ENCODE results near the gene SSUH2. TPM values are rescaled to one million over a fixed set of nuclear protein-coding genes. Genes with fewer than 3 reads are reported as not detected.

Gene SSUH2
- total and polyA plus RNA-seq, 7 experiments from 2014 or later, result not detected

DNA sequence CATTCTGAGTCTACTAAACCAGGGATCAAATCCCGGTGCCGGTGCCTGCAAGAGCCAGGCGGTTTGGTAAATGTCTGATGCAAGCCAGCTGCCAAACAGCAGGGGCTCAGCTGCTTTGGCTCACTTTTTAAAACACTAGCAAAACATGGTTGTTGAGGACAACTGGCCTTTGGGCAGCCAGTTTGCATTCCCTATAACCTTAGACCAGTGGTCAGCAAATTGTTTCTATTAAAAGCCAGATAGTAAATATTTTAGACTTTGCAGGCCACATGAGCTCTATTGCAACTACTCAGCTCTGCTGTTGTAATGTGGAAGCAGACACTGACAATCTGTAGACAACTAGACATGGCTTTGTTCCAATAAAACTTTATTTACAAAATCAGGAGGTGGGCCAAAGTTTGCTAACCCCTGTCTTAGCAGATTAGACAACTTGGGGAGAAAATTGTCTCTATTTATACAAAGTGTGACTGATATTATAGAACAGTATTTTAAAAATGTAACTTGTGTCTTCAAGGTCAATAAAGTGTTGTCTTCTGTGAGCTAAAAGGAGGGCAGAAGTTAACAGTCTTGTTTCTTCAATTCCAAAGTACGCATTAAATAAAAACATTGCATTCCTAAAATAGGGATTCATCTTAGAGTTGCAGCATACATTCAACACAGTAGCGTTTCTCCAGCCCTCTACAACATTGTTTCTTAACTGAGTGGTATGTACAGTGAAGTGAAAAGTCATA is 67.6 kb downstream of the SSUH2 start:
- CTCF ChIA-PET, result no interaction called here
- peaks cover 0 to 7% (median 4%) of the 10 kb centered on the region in 5 donors for H3K27me3 Mint-ChIP-seq
- Histone ChIP-seq H3K27ac (ENCODE audit: low read depth, low read length) (no peak overlapping the region), H3K27me3 (ENCODE audit: control insufficient read depth in 2 of 2, insufficient read depth in 2 of 2, low read length in 2 of 2) (no peaks in the 10 kb centered on the region), H3K4me1 (ENCODE audit: control insufficient read depth in 2 of 2, insufficient read depth in 2 of 2, low read length in 2 of 2) (no peaks in the 10 kb centered on the region), H3K36me3 (ENCODE audit: control insufficient read depth in 2 of 3, insufficient read depth in 3 of 3, low read length in 3 of 3) (no peaks in the 10 kb centered on the region), H3K9me3 (ENCODE audit: control insufficient read depth in 2 of 3, low read length in 3 of 3) (no peaks in the 10 kb centered on the region), H3K4me3 (ENCODE audit: low read length) (no peak overlapping the region)
- peaks cover 0 to 6% (median 0%) of the 10 kb centered on the region in 11 donors for H3K9me3 Mint-ChIP-seq
- H3K4me1 Mint-ChIP-seq, result peaks cover 0 to 2% (median 0%) of the 10 kb centered on the region in 7 donors
- no peak overlapping the region for H3K27ac Mint-ChIP-seq
- H3K36me3 Mint-ChIP-seq, result no peaks in the 10 kb centered on the region
- intact Hi-C loops (cut with micrococcal nuclease), result no loop called here
- POLR2A ChIA-PET, result no interaction called here
- no peak for DNase-seq
- H3K4me3 Mint-ChIP-seq, result no peak overlapping the region
- ATAC-seq, result no peak

DNA sequence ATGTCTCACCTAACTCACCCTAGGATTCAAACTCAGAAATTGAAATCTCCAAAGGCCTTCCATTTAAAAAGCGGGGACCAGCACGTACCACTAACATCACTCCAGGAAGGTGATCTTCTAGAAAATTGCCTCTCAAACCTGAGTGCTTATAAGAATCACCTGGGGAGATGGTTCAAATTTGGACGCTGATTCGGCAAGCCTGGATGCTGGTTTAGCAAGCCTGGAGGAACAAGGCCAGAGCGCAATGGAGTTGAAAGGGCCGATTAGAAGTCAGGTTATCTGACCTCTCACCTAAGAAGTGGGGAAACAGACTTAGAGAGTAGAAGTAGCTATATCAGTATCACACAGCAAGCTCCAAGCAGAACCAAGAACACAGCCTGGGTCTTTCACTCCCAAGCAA is 68.2 kb downstream of the SSUH2 start:
- no peaks in the 10 kb centered on the region for H3K36me3 Mint-ChIP-seq
- Histone ChIP-seq H3K27me3 (ENCODE audit: control insufficient read depth in 2 of 2, insufficient read depth in 2 of 2, low read length in 2 of 2) (no peaks in the 10 kb centered on the region), H3K27ac (ENCODE audit: low read depth, low read length) (no peak overlapping the region), H3K4me3 (ENCODE audit: low read length) (no peak overlapping the region), H3K4me1 (ENCODE audit: control insufficient read depth in 2 of 2, insufficient read depth in 2 of 2, low read length in 2 of 2) (no peaks in the 10 kb centered on the region), H3K36me3 (ENCODE audit: control insufficient read depth in 2 of 3, insufficient read depth in 3 of 3, low read length in 3 of 3) (no peaks in the 10 kb centered on the region), H3K9me3 (ENCODE audit: control insufficient read depth in 2 of 3, low read length in 3 of 3) (no peaks in the 10 kb centered on the region)
- peaks cover 0 to 3% (median 1%) of the 10 kb centered on the region in 7 donors for H3K4me1 Mint-ChIP-seq
- H3K27ac Mint-ChIP-seq, result no peak overlapping the region
- peaks cover 0 to 7% (median 4%) of the 10 kb centered on the region in 5 donors for H3K27me3 Mint-ChIP-seq
- intact Hi-C loops (cut with micrococcal nuclease), result no loop called here
- POLR2A ChIA-PET, result no interaction called here
- DNase-seq, result no peak
- ATAC-seq, result no peak
- CTCF ChIA-PET, result no interaction called here
- H3K4me3 Mint-ChIP-seq, result no peak overlapping the region
- H3K9me3 Mint-ChIP-seq, result peaks cover 0 to 6% (median 0%) of the 10 kb centered on the region in 11 donors

DNA sequence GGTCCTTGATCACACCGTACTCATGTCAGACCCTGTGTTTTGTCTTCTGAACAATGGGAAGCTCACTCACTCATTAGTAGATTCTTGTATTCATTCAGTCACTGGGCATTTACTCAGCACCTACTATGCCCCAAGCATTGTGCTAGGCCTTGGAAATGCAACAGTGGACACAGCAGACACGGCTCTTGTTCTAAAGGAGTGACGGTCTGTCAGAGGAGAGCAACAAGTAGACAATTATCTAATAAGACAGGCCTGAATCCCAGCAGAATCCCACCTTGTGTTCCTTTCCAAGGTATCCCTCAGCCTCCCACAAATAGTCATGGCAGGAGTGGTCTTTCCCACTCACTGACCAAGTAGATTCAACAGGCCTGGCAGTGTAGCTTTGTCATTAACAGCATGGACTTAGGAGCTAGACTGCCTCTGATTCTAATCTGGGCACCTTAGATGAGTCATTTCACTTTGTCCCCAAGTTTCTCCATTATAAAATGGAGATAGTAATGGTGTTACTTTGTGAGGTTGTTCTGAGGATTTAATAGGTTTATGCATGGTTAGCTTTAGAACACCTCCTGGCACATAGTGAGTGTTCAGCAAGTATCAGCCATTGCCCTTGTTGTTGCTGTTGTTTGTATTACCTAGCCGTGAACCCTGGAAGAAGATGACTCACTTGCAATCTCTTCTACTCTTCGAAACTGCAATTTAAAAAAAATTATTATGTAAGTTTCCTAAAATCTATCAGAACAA is 69.1 kb downstream of the SSUH2 start:
- ChIA-PET POLR2A (no interaction called here), CTCF (no interaction called here)
- intact Hi-C loops (cut with micrococcal nuclease), result no loop called here
- no peaks in the 10 kb centered on the region for H3K36me3 ChIP-seq (ENCODE audit: control insufficient read depth in 2 of 3, insufficient read depth in 3 of 3, low read length in 3 of 3)
- H3K4me1 Mint-ChIP-seq, result peaks cover 8 to 12% (median 9%) of the 10 kb centered on the region in 7 donors
- peaks cover 0 to 15% (median 4%) of the 10 kb centered on the region in 5 donors for H3K27me3 Mint-ChIP-seq
- H3K4me3 ChIP-seq (ENCODE audit: low read length), result no peak overlapping the region
- H3K4me3 Mint-ChIP-seq, result no peak overlapping the region
- no peaks in the 10 kb centered on the region for H3K4me1 ChIP-seq (ENCODE audit: control insufficient read depth in 2 of 2, insufficient read depth in 2 of 2, low read length in 2 of 2)
- H3K27ac Mint-ChIP-seq, result no peak overlapping the region
- no peaks in the 10 kb centered on the region for H3K27me3 ChIP-seq (ENCODE audit: control insufficient read depth in 2 of 2, insufficient read depth in 2 of 2, low read length in 2 of 2)
- peaks cover 0 to 6% (median 0%) of the 10 kb centered on the region in 11 donors for H3K9me3 Mint-ChIP-seq
- no peak overlapping the region for H3K27ac ChIP-seq (ENCODE audit: low read depth, low read length)
- no peak for DNase-seq
- ATAC-seq, result no peak
- H3K36me3 Mint-ChIP-seq, result no peaks in the 10 kb centered on the region
- H3K9me3 ChIP-seq (ENCODE audit: control insufficient read depth in 2 of 3, low read length in 3 of 3), result no peaks in the 10 kb centered on the region

DNA sequence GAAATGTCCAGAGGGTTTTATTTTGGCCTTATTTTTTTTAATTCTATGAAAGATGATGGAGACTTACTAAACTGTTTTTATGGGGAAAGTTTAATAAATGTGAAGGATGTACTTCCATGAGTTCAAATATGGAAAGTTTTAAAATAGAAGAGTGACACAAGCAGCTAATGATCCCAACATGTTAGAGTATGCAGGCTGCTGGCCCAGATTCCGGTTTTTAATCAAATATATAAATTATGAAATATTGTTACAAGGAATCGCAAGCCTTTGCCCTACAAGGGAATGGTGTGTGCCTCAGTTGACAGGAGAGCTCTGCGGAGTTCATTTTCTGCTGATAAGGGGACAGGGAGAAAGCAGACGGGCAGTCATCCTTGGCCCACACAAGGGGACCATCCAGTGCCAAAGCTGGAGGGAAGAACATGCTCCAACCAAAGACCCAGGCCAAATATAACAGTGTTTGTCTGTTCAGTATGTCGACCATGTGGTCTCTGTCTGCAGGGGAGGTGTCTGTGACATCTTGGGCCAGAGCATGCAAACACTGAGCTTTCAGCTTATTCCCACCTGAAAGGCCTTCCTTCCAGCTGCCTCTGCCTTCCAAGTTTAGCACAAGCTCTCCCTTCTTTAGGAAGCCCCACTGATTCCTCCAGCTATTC is 69.8 kb downstream of the SSUH2 start:
- peaks cover 10 to 16% (median 11%) of the 10 kb centered on the region in 7 donors for H3K4me1 Mint-ChIP-seq

DNA sequence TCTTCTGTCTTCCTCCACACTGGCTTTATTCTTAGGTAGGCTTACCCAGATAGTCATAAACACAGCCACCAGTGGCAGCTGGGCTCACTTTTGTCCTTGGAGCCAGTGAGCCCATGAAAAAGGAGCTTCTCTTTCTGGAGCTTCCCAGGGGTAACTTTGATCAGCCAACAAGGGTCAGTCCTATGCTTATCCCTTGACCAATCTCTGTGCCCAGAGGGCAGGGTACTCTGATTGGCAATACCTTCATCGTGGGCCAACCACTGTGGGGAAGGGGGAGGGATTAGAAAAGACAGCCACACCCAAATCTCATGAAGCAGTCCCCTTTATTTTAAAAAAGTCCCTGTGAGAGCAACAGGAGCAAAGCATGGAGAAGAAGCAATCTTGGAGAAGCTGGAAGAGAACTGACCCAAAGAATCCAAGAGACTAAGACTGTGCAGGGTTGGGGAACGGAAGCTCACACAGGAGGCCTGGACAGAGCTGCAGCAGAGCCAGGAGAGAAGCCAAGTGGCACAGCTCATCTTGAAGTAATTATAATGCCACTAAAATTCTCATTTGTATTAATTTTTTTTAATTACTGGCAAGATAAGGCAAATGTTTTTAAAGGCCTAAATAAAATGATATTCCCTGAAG is 70.4 kb downstream of the SSUH2 start:
- Histone ChIP-seq H3K4me3 (ENCODE audit: low read length) (no peak overlapping the region), H3K27me3 (ENCODE audit: control insufficient read depth in 2 of 2, insufficient read depth in 2 of 2, low read length in 2 of 2) (no peaks in the 10 kb centered on the region), H3K36me3 (ENCODE audit: control insufficient read depth in 2 of 3, insufficient read depth in 3 of 3, low read length in 3 of 3) (no peaks in the 10 kb centered on the region), H3K9me3 (ENCODE audit: control insufficient read depth in 2 of 3, low read length in 3 of 3) (no peaks in the 10 kb centered on the region), H3K4me1 (ENCODE audit: control insufficient read depth in 2 of 2, insufficient read depth in 2 of 2, low read length in 2 of 2) (no peaks in the 10 kb centered on the region), H3K27ac (ENCODE audit: low read depth, low read length) (no peak overlapping the region)
- peaks cover 10 to 16% (median 11%) of the 10 kb centered on the region in 7 donors for H3K4me1 Mint-ChIP-seq
- CTCF ChIA-PET, result no interaction called here
- POLR2A ChIA-PET, result no interaction called here
- H3K27me3 Mint-ChIP-seq, result peaks cover 0 to 8% (median 4%) of the 10 kb centered on the region in 5 donors
- ATAC-seq (no peak), DNase-seq (no peak)
- no peaks in the 10 kb centered on the region for H3K36me3 Mint-ChIP-seq
- intact Hi-C loops (cut with micrococcal nuclease), result no loop called here
- no peak overlapping the region for H3K27ac Mint-ChIP-seq
- peaks cover 0 to 3% (median 0%) of the 10 kb centered on the region in 11 donors for H3K9me3 Mint-ChIP-seq
- no peak overlapping the region for H3K4me3 Mint-ChIP-seq

More for the DNA sequence above, 69.8 kb downstream of the SSUH2 start:
- ChIA-PET POLR2A (no interaction called here), CTCF (no interaction called here)
- Histone ChIP-seq H3K9me3 (ENCODE audit: control insufficient read depth in 2 of 3, low read length in 3 of 3) (no peaks in the 10 kb centered on the region), H3K27me3 (ENCODE audit: control insufficient read depth in 2 of 2, insufficient read depth in 2 of 2, low read length in 2 of 2) (no peaks in the 10 kb centered on the region), H3K4me1 (ENCODE audit: control insufficient read depth in 2 of 2, insufficient read depth in 2 of 2, low read length in 2 of 2) (no peaks in the 10 kb centered on the region), H3K4me3 (ENCODE audit: low read length) (no peak overlapping the region), H3K36me3 (ENCODE audit: control insufficient read depth in 2 of 3, insufficient read depth in 3 of 3, low read length in 3 of 3) (no peaks in the 10 kb centered on the region), H3K27ac (ENCODE audit: low read depth, low read length) (no peak overlapping the region)
- Mint-ChIP-seq H3K9me3 (peaks cover 0 to 4% (median 0%) of the 10 kb centered on the region in 11 donors), H3K36me3 (no peaks in the 10 kb centered on the region), H3K4me3 (no peak overlapping the region), H3K27me3 (peaks cover 0 to 11% (median 4%) of the 10 kb centered on the region in 5 donors), H3K27ac (no peak overlapping the region)
- intact Hi-C loops (cut with micrococcal nuclease), result no loop called here
- ATAC-seq (no peak), DNase-seq (no peak)

DNA sequence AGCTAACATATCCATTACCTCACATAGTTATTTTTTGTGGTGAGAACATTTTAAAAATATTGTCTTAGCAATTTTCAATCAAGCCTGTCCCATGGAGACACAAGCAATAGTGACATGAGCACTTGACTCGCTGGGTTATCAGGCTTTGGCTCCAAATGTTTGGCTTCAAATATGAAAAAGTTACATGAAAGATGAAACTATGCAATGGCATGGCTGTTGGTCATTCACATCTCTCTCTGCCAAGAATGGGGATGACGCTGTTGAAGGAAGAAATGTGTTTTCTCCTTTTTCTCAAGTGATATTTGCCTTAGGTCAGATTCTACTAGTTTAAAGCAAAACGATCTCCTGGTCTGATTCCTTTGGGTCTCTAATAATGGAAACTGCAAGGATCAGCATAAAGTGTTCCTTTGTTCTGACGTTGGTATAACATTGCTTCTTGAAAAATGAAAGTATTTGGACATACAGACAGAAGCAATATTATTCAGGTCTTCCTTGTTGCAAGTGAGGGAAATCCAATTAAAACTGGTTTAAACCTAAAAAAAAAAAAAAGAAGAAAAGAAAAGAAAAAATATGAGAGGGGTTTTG is 71.2 kb downstream of the SSUH2 start:
- intact Hi-C loops (cut with micrococcal nuclease), result no loop called here
- DNase-seq, result no peak
- ChIA-PET POLR2A (no interaction called here), CTCF (no interaction called here)
- Histone ChIP-seq H3K9me3 (ENCODE audit: control insufficient read depth in 2 of 3, low read length in 3 of 3) (no peaks in the 10 kb centered on the region), H3K4me3 (ENCODE audit: low read length) (no peak overlapping the region), H3K27ac (ENCODE audit: low read depth, low read length) (no peak overlapping the region), H3K27me3 (ENCODE audit: control insufficient read depth in 2 of 2, insufficient read depth in 2 of 2, low read length in 2 of 2) (no peaks in the 10 kb centered on the region), H3K4me1 (ENCODE audit: control insufficient read depth in 2 of 2, insufficient read depth in 2 of 2, low read length in 2 of 2) (no peaks in the 10 kb centered on the region), H3K36me3 (ENCODE audit: control insufficient read depth in 2 of 3, insufficient read depth in 3 of 3, low read length in 3 of 3) (no peaks in the 10 kb centered on the region)
- H3K4me3 Mint-ChIP-seq, result no peak overlapping the region
- H3K36me3 Mint-ChIP-seq, result no peaks in the 10 kb centered on the region
- peaks cover 0 to 8% (median 0%) of the 10 kb centered on the region in 5 donors for H3K27me3 Mint-ChIP-seq
- peaks cover 10 to 16% (median 11%) of the 10 kb centered on the region in 7 donors for H3K4me1 Mint-ChIP-seq
- no peak for ATAC-seq
- peaks cover 0 to 3% (median 0%) of the 10 kb centered on the region in 11 donors for H3K9me3 Mint-ChIP-seq
- no peak overlapping the region for H3K27ac Mint-ChIP-seq
